SK-N-SH treated with all-trans-retinoic acid at 6 μM for 48 hours (cell line): ENCODE measurements around the gene SOCS1.

ENCODE experiments used
- ATAC-seq: fragments of 200-7000 bp; cut with Tn5 transposase; 3 replicates; pipeline ENCODE4 v1.9.1; 2020; ENCODE audit warnings: mild to moderate bottlenecking, moderate library complexity
- ARNTL ChIP-seq: fragments of 450-650 bp; formaldehyde crosslinking; IDR thresholded peaks from 2 replicates; pipeline ENCODE4 v1.5.0; 2020; ENCODE audit warnings: low read depth, mild to moderate bottlenecking, moderate library complexity, borderline replicate concordance
- BACH2 ChIP-seq: fragments of 250-450 bp; sonication (Bioruptor Pico); IDR thresholded peaks from 2 replicates; pipeline ENCODE4 v1.9.0; 2021; ENCODE audit warnings: mild to moderate bottlenecking, borderline replicate concordance
- CREB5 ChIP-seq: fragments of 250-450 bp; sonication (Bioruptor Pico); IDR thresholded peaks from 2 replicates; pipeline ENCODE4 v1.5.1; 2020; ENCODE audit warnings: low read depth, mild to moderate bottlenecking, moderate library complexity
- CSDC2 ChIP-seq: fragments of 250-450 bp; sonication (Bioruptor Pico); IDR thresholded peaks from 2 replicates; pipeline ENCODE4 v1.5.0; 2020; ENCODE audit warnings: mild to moderate bottlenecking, moderate library complexity
- ESRRG ChIP-seq: fragments of 250-450 bp; sonication (Bioruptor Pico); IDR thresholded peaks from 2 replicates; pipeline ENCODE4 v1.6.1; 2021; ENCODE audit warnings: mild to moderate bottlenecking
- GLIS3 ChIP-seq: fragments of 250-450 bp; sonication (Bioruptor Pico); IDR thresholded peaks from 2 replicates; pipeline ENCODE4 v1.5.0; 2020; ENCODE audit warnings: mild to moderate bottlenecking, moderate library complexity
- ISL1 ChIP-seq: fragments of 250-450 bp; sonication (Bioruptor Pico); IDR thresholded peaks from 2 replicates; pipeline ENCODE4 v2.1.2; 2022; ENCODE audit warnings: mild to moderate bottlenecking, moderate library complexity
- OSR1 ChIP-seq: fragments of 250-450 bp; sonication (Bioruptor Pico); IDR thresholded peaks from 2 replicates; pipeline ENCODE4 v1.8.0; 2022; ENCODE audit warnings: moderate library complexity, mild to moderate bottlenecking, inconsistent platforms
- PPARA ChIP-seq: fragments of 250-450 bp; sonication (Bioruptor Pico); IDR thresholded peaks from 2 replicates; pipeline ENCODE4 v1.5.0; 2020; ENCODE audit warnings: mild to moderate bottlenecking, borderline replicate concordance
- RARB ChIP-seq: fragments of 250-450 bp; sonication (Bioruptor Pico); IDR thresholded peaks from 2 replicates; pipeline ENCODE4 v1.8.0; 2021; ENCODE audit warnings: mild to moderate bottlenecking, moderate library complexity
- SNAI2 ChIP-seq: fragments of 250-450 bp; sonication (Bioruptor Pico); IDR thresholded peaks from 2 replicates; pipeline ENCODE4 v1.5.0; 2020; ENCODE audit warnings: mild to moderate bottlenecking, moderate library complexity
- TCF4 ChIP-seq: fragments of 250-450 bp; sonication (Bioruptor Pico); IDR thresholded peaks from 2 replicates; pipeline ENCODE4 v1.8.0; 2021; ENCODE audit warnings: mild to moderate bottlenecking, moderate library complexity, borderline replicate concordance
- TOX ChIP-seq: fragments of 250-450 bp; sonication (Bioruptor Pico); IDR thresholded peaks from 2 replicates; pipeline ENCODE4 v1.8.0; 2021; ENCODE audit warnings: mild to moderate bottlenecking, moderate library complexity, borderline replicate concordance
- ZC3H10 ChIP-seq: fragments of 250-450 bp; sonication (Bioruptor Pico); IDR thresholded peaks from 2 replicates; pipeline ENCODE4 v1.5.1; 2021; ENCODE audit warnings: mild to moderate bottlenecking, moderate library complexity
- ZFP3 ChIP-seq: fragments of 250-450 bp; sonication (Bioruptor Pico); IDR thresholded peaks from 2 replicates; pipeline ENCODE4 v1.5.0; 2020; ENCODE audit warnings: mild to moderate bottlenecking, moderate library complexity
- ZFP30 ChIP-seq: fragments of 450-650 bp; formaldehyde crosslinking; IDR thresholded peaks from 2 replicates; pipeline ENCODE4 v1.5.0; 2022; ENCODE audit warnings: mild to moderate bottlenecking, moderate library complexity
- ZNF565 ChIP-seq: fragments of 450-650 bp; formaldehyde crosslinking; conservative IDR thresholded peaks from 2 replicates; pipeline ENCODE4 v1.5.0; 2020; ENCODE audit warnings: low read depth, mild to moderate bottlenecking, moderate library complexity
- ZNF70 ChIP-seq: fragments of 450-650 bp; formaldehyde crosslinking; IDR thresholded peaks from 2 replicates; pipeline ENCODE4 v1.5.0; 2020; ENCODE audit warnings: mild to moderate bottlenecking, moderate library complexity
- TF ChIP-seq, protein P1 (sequence below): fragments of 250-450 bp; sonication (Bioruptor Pico); IDR thresholded peaks from 2 replicates; pipeline ENCODE4 v1.5.0; 2020; ENCODE audit warnings: mild to moderate bottlenecking, moderate library complexity
- TF ChIP-seq, protein P2 (sequence below): fragments of 250-450 bp; sonication (Bioruptor Pico); IDR thresholded peaks from 2 replicates; pipeline ENCODE4 v1.8.0; 2020; ENCODE audit warnings: mild to moderate bottlenecking, moderate library complexity, borderline replicate concordance
- TF ChIP-seq, protein P3 (sequence below): fragments of 250-450 bp; sonication (Bioruptor Pico); IDR thresholded peaks from 2 replicates; pipeline ENCODE4 v1.8.0; 2021; ENCODE audit warnings: low read depth, mild to moderate bottlenecking, moderate library complexity, borderline replicate concordance
- TF ChIP-seq, protein P4 (sequence below): fragments of 250-450 bp; sonication (Bioruptor Pico); IDR thresholded peaks from 2 replicates; pipeline ENCODE4 v1.5.1; 2021; ENCODE audit warnings: mild to moderate bottlenecking, moderate library complexity

Gene SOCS1

DNA sequence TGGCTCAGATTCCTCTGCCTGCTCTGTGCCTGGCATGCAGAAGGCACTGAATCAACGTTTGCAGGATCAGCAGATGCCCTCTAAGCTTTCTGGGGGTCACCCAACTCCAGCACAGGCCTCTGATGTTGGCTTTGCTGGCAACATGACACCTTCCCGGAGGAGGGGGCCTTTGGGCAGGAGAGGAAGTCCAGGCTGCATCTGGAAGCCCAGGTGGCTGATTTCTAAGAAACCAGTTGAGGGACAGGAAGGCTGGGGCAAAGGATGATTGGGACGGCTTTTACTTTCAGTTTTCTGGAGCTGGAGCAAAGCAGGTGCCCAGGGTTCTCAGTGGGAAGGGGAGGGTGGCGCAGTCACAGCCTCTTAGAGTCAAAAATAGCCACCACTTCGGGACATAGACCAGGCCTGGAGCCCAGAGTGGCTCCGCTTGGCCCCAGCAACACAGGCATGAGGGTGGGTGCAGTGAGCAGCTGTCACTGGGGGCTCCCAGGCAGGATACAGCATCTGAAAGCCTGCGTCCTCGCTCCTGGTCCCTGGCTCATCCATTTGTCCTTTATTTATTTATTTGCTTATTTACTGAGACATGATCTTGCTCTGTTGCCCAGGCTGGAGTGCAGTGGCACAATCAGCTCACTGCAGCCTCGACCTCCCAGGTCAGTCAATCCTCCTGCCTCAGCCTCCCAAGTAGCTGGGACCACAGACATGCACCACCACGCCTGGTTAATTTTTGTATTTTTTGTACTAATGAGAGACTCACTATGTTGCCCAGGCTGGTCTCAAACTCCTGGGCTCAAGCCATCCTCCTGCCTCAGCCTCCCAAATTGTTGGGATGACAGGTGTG lies 15.1 kb downstream of the SOCS1 start:
- no peak for TF ChIP-seq ISL1 (CRISPR knock-in tag)
- TF ChIP-seq, protein P1, sequence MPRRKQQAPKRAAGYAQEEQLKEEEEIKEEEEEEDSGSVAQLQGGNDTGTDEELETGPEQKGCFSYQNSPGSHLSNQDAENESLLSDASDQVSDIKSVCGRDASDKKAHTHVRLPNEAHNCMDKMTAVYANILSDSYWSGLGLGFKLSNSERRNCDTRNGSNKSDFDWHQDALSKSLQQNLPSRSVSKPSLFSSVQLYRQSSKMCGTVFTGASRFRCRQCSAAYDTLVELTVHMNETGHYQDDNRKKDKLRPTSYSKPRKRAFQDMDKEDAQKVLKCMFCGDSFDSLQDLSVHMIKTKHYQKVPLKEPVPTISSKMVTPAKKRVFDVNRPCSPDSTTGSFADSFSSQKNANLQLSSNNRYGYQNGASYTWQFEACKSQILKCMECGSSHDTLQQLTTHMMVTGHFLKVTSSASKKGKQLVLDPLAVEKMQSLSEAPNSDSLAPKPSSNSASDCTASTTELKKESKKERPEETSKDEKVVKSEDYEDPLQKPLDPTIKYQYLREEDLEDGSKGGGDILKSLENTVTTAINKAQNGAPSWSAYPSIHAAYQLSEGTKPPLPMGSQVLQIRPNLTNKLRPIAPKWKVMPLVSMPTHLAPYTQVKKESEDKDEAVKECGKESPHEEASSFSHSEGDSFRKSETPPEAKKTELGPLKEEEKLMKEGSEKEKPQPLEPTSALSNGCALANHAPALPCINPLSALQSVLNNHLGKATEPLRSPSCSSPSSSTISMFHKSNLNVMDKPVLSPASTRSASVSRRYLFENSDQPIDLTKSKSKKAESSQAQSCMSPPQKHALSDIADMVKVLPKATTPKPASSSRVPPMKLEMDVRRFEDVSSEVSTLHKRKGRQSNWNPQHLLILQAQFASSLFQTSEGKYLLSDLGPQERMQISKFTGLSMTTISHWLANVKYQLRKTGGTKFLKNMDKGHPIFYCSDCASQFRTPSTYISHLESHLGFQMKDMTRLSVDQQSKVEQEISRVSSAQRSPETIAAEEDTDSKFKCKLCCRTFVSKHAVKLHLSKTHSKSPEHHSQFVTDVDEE = no peak
- no peak for TF ChIP-seq GLIS3 (CRISPR knock-in tag)
- no peak for TF ChIP-seq ZNF70 (CRISPR knock-in tag)
- no peak for TF ChIP-seq TOX (CRISPR knock-in tag)
- no peak for TF ChIP-seq ESRRG
- TF ChIP-seq, protein P2, sequence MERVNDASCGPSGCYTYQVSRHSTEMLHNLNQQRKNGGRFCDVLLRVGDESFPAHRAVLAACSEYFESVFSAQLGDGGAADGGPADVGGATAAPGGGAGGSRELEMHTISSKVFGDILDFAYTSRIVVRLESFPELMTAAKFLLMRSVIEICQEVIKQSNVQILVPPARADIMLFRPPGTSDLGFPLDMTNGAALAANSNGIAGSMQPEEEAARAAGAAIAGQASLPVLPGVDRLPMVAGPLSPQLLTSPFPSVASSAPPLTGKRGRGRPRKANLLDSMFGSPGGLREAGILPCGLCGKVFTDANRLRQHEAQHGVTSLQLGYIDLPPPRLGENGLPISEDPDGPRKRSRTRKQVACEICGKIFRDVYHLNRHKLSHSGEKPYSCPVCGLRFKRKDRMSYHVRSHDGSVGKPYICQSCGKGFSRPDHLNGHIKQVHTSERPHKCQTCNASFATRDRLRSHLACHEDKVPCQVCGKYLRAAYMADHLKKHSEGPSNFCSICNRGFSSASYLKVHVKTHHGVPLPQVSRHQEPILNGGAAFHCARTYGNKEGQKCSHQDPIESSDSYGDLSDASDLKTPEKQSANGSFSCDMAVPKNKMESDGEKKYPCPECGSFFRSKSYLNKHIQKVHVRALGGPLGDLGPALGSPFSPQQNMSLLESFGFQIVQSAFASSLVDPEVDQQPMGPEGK (CRISPR knock-in tag) = no peak
- no peak for TF ChIP-seq TCF4 (CRISPR knock-in tag)
- TF ChIP-seq ZFP30 (CRISPR knock-in tag) = no peak
- no peak for TF ChIP-seq SNAI2 (CRISPR knock-in tag)
- TF ChIP-seq BACH2 (CRISPR knock-in tag) = no peak
- no peak for TF ChIP-seq PPARA (CRISPR knock-in tag)
- TF ChIP-seq, protein P3, sequence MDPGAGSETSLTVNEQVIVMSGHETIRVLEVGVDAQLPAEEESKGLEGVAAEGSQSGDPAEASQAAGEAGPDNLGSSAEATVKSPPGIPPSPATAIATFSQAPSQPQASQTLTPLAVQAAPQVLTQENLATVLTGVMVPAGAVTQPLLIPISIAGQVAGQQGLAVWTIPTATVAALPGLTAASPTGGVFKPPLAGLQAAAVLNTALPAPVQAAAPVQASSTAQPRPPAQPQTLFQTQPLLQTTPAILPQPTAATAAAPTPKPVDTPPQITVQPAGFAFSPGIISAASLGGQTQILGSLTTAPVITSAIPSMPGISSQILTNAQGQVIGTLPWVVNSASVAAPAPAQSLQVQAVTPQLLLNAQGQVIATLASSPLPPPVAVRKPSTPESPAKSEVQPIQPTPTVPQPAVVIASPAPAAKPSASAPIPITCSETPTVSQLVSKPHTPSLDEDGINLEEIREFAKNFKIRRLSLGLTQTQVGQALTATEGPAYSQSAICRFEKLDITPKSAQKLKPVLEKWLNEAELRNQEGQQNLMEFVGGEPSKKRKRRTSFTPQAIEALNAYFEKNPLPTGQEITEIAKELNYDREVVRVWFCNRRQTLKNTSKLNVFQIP (CRISPR knock-in tag) = no peak
- TF ChIP-seq ZNF565 (CRISPR knock-in tag) = no peak
- TF ChIP-seq ZC3H10 (CRISPR knock-in tag) = no peak
- TF ChIP-seq, protein P4, sequence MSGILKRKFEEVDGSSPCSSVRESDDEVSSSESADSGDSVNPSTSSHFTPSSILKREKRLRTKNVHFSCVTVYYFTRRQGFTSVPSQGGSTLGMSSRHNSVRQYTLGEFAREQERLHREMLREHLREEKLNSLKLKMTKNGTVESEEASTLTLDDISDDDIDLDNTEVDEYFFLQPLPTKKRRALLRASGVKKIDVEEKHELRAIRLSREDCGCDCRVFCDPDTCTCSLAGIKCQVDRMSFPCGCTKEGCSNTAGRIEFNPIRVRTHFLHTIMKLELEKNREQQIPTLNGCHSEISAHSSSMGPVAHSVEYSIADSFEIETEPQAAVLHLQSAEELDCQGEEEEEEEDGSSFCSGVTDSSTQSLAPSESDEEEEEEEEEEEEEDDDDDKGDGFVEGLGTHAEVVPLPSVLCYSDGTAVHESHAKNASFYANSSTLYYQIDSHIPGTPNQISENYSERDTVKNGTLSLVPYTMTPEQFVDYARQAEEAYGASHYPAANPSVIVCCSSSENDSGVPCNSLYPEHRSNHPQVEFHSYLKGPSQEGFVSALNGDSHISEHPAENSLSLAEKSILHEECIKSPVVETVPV (CRISPR knock-in tag) = no peak
- TF ChIP-seq RARB = no peak
- TF ChIP-seq ZFP3 (CRISPR knock-in tag) = no peak
- TF ChIP-seq CREB5 = no peak
- TF ChIP-seq ARNTL (CRISPR knock-in tag) = no peak
- 0 out of 3 replicates have a peak, but pooled peaks have one; percentile 20 for ATAC-seq

GRCh38 chr16:11239644-11240632 lies 16.1 kb downstream of the SOCS1 start:
- ATAC-seq = no peak
- TF ChIP-seq ZFP30 (CRISPR knock-in tag) (no peak), CSDC2 (CRISPR knock-in tag) (no peak), ARNTL (CRISPR knock-in tag) (no peak), ISL1 (CRISPR knock-in tag) (no peak), ZNF565 (CRISPR knock-in tag) (no peak), TCF4 (CRISPR knock-in tag) (no peak), GLIS3 (CRISPR knock-in tag) (no peak), OSR1 (CRISPR knock-in tag) (no peak), SNAI2 (CRISPR knock-in tag) (no peak), CREB5 (no peak), PPARA (CRISPR knock-in tag) (no peak), ZNF70 (CRISPR knock-in tag) (no peak), BACH2 (CRISPR knock-in tag) (no peak), RARB (no peak)
- TF ChIP-seq, protein P2 (CRISPR knock-in tag) = no peak
